GM12874 (cell line): ENCODE results near the gene PRSS33.

Source experiments
- TF ChIP-seq, protein P1 (sequence below): IDR thresholded peaks from 2 replicates; pipeline ENCODE4 v1.5.1; 2011; ENCODE audit warnings: low read depth, mild to moderate bottlenecking, control low read depth, low read length, moderate library complexity; ENCODE audit not compliant: insufficient read depth

PRSS33 gene

GRCh38 chr16:2736476-2737237, 50.7 kb downstream of the PRSS33 start:
- TF ChIP-seq, protein P1, sequence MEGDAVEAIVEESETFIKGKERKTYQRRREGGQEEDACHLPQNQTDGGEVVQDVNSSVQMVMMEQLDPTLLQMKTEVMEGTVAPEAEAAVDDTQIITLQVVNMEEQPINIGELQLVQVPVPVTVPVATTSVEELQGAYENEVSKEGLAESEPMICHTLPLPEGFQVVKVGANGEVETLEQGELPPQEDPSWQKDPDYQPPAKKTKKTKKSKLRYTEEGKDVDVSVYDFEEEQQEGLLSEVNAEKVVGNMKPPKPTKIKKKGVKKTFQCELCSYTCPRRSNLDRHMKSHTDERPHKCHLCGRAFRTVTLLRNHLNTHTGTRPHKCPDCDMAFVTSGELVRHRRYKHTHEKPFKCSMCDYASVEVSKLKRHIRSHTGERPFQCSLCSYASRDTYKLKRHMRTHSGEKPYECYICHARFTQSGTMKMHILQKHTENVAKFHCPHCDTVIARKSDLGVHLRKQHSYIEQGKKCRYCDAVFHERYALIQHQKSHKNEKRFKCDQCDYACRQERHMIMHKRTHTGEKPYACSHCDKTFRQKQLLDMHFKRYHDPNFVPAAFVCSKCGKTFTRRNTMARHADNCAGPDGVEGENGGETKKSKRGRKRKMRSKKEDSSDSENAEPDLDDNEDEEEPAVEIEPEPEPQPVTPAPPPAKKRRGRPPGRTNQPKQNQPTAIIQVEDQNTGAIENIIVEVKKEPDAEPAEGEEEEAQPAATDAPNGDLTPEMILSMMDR: no peak

DNA sequence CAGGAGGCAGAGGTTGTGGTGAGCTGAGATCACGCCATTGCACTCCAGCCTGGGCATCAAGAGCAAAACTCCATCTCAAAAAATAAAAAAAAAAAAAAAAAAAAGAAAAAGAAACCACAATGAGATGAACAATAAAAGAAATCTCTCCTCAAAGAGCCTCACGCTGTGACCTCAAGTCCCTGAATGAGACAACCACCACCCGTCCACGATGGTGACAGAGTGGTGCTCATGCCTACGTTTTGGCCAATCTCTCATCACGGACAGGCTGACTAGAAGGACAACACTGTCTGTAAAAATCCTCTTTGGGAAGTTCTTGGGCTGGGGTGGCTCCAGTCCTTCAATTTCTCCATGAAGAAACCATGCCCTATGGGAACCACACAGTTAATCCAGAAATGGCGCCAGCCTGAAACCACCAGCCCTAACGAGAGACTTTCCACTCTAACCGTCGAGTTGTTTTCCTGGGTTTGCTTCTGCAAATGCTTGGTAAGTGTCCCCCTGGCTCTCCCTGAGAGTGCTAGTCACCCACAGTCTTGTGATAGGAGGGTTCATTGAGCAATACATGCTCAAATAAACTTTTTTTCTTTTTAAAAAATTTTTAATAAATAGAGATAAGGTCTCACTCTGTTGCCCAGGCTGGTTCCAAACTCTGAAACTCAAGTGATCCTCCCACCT, 52.4 kb downstream of the PRSS33 start:
- TF ChIP-seq, protein P1: no peak
